Measurements from ENCODE around the gene TOMM40L.
"Not testable (repeated sequence)": the region's sequence is repeated elsewhere in the genome, so short reads cannot be mapped to it uniquely, and the experiment has no call there.

Gene TOMM40L

DNA sequence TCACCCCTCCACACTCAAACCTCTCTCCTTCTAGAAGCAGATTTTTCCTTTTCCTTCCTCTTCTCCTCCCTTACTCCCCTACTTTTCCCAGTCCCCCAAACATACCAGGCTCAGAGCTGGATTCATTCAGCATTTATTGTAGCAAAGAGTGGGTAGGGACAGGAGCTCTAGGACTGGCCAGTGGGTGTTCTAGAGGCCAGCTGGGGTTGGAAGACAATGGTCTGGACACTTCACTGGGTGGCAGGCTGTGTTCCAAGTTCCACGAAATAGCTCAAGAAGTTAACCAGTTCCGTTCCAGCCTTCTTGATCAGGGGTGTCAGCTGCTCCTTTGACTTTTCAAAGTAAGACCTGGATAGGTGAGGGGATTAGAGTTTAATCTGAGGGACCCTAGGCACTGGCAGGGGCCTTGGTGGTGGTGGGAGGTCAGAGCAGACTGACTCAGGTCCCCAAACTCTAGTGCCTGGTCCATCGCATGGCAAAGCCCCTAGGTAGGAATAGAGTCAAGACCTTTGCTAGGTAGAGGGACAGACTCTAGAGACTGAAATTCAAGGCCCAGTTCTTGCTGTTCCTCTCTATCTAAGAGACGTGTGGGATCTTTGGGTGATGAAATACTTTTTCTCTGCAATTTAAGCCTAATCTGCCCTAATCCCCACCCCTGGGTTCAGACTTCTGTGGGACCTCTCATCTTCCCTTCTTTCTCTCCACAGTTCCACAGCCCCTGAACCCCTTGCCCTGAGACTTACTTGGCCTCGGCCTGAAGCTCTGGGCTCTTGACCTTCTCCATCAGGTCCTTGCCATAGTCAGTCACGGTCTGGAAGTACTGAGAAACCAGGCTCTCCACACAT, 3.5 kb upstream of the TOMM40L start:
- DNase-seq (ENCODE audit: low read depth in 2 of 2): no peak

DNA sequence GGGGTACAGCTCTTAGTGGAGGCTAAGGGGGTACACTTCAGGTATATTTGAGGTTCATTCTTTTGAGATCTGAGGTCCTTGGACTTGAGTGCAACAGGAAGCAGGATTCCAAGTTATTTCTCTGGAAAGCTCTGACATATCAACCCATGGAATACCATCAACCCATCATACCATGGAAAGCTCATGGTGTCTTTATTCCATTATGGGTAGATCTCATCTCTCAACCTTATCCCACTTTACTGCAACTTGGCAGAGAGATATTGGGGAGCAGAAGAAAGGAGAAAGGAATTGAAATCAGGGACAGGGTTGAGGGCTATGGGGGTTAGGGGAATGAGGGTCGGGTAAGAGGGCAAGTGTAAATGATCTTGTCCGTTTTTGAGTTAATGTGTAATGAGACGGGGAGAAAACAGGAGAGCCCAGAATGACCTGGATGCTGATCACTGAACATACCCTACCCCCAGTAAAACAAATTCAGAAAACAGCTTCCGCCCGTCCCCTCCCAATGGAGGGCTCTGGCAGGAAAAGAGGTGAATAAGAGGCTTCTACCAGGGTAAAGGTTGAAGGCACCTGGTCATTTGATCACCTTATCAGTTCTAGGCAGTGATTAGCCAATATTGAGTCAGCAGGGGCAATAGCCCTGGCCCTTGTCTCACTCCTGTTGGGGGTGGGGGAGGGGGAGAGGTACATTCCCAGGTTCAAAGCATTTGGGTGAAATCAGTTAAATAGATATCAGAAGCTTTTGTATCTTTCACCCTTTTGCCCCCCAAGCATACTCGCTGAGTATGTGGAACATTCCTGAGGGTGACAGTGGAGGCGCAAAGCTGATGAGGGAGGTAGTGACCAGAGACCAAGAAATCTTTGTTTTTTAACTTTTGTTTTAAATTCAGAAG, 1.8 kb upstream of the TOMM40L start:
- DNase-seq (ENCODE audit: low read depth in 2 of 2): no peak

DNA sequence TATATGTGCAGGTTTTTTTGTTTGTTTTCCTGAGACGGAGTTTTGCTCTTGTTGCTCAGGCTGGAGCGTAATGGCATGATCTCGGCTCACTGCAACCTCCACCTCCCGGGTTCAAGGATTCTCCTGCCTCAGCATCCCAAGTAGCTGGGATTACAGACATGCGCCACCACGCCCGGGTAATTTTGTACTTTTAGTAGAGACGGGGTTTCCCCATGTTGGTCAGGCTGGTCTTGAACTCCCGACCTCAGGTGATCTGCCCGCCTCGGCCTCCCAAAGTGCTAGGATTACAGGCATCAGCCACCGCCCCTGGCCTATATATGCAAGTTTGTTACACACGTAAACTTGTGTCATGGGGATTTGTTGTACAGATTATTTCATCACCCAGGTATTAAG, 1.2 kb upstream of the TOMM40L start:
- not testable (repeated sequence) for DNase-seq (ENCODE audit: low read depth in 2 of 2)

- DNase-seq (ENCODE audit: low read depth in 2 of 2): no peak
These were observed 704 bp upstream of the TOMM40L start for GRCh38 chr1:161225178-161225533.

DNA sequence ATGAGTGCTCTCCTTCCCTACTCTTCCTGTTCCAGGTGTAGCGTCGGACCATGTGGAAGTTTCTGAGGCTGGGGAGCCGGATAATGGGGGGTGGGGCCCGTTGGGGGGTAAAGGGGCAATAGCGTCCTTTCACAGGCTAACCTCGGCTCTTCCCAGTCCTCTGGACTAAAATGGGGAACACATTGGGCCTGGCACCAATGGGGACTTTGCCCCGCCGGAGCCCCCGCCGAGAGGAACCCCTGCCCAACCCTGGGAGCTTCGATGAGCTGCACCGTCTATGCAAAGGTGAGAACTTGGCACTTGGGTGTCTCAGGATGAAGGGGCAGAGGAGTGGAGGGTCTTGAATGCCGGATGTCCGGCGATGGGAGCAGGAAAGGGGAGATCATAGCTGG, 456 bp downstream of the TOMM40L start:
- DNase-seq (ENCODE audit: low read depth in 2 of 2): no peak

DNA sequence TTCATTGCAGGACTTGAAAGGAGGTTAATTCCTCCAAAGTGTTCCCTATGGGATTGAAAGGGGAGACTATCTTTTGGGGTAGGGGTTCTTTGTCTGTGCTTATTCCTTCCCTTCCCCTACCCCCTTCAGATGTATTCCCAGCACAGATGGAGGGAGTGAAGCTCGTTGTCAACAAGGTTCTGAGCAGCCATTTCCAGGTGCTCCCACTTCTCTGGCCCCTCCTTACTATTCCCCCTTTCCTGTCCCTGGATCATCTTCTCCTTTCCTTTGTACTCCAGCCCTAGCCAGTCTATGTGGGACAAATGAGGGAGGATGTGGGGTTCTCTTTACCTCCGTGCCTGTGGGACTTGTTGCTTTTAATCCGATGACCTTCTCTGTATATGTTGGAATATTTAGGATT, 899 bp downstream of the TOMM40L start:
- DNase-seq (ENCODE audit: low read depth in 2 of 2): no peak

- peak; percentile 56 to 72 for DNase-seq (ENCODE audit: low read depth in 2 of 2)
These were observed 1.5 kb downstream of the TOMM40L start for GRCh38 chr1:161227196-161227871.

DNA sequence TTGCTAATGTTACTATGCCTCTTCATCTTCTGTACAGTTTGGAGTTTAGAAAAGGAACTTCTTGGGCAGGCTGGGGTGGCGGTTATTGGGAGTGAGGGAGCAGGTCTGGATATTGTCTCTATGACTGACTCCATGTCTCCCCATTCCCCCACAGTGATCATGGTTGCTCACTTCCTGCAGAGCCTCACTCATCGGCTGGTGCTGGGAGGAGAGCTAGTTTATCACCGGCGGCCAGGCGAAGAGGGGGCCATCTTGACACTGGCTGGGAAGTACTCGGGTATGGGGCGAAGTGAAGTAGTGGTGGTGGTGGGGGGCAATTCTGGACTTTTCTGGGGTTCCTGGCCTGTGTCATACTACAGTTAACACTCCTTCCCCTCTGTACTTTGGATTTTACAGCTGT, 2.2 kb downstream of the TOMM40L start:
- no peak for DNase-seq (ENCODE audit: low read depth in 2 of 2)

DNA sequence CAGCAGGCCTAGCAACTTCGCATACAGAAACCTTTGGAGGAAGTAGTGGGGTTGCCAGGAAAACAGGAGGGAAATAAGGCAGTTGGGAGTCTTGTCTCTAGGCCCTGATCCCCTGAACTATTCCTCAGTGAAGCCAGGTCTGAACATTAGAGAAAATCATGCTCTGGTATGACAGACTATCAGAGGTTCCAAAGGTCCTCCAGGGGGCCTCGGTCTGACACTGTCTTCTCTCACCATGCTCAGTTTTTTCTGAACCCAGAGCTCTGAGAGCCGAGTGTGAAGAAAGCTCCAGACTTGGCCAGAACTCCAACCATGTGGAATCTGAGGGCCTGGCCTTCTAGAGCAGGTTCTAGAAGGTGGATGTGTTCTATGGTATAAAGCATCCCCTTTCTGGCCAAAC, 4.0 kb downstream of the TOMM40L start:
- no peak for DNase-seq (ENCODE audit: low read depth in 2 of 2)

GRCh38 chr1:161230762-161231161, 4.9 kb downstream of the TOMM40L start:
- DNase-seq (ENCODE audit: low read depth in 2 of 2): no peak

GRCh38 chr1:161233102-161233501, 7.2 kb downstream of the TOMM40L start:
- no peak for DNase-seq (ENCODE audit: low read depth in 2 of 2)

DNA sequence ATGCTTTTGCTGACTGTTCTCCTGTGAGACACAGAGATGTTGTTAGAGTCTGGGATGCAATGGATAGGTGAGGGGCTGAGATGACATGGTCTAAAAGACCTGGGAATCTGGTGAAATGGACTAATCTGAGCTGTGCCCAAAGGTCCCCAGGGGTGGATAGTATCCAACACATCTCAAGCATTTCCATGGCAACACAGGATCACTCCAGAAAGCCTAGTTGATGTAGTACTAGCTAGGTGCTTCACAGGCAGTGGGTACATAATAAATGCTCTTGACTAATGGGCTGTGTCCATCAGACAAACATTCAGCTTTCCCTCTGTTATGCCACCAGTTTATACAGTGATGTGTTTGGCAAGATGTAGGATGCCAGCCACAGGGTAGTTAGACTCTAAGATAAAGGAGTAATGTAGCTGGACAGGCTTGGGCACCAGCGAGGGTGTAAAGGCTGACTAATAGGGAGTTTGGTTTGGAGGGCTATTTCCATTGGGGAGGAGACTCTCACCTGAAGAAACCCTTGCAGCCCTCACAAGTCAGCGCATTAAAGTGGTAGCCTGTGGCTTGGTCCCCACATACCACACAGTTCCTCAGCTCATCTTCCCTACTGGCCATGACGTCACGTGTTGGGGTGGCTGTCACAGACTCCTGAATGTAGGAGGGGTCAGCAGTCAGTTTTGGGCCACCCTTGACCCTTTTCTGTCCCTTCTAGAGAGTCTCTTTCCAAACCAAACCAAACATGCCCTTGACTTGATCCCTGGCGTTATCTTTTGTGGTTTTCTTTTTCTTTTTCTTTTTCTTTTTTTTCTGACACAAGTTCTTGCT, 10.3 kb downstream of the TOMM40L start:
- DNase-seq (ENCODE audit: low read depth in 2 of 2): no peak

DNA sequence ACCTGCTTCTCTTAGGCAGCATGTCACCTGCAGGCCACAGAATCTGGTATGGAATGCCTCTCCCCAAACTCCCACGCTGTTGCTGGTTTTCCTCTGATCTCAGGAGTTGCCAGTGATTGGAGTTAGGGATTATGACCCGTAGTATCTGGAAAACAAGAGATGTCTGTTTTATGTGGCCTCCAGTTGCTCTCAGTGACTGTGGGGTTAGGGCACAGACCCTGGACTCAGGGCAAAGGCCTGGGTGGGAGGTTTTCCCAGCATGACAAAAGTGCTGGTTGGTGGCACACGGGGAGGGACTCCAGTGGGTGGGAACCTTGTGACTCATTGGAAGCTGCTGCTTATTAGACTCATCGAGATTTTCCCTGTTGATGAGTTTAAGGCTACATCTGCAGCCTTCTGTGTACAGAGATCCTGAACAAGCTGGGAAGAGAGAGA, 12.2 kb downstream of the TOMM40L start, which contains the start of gene NR1I3:
Gene NR1I3 (minus strand): TSS at position 165 of the 435 bp plus-strand sequence. CDS start 1,638 bp downstream, outside the sequence.
- no peak for DNase-seq (ENCODE audit: low read depth in 2 of 2)

DNA sequence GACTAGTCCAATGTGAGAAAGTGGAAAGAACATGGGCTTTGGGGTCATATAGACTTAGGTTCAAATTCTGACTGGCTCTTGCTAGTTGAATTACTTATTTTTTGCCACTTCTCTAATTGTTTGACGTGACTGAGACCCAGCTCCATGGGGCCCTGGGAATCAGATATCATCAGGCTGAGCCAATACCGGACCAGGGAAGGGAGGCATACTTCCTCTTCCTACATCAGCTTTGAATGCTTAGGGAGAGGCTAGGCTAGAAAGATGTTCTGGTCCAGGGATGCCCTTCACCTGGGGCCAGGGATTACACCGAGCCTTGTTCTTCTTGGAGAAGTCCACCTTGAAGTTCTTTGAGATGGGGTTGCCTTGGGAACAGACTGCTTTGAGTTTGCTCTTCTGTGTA, 15.8 kb downstream of the TOMM40L start:
- DNase-seq (ENCODE audit: low read depth in 2 of 2): no peak

DNA sequence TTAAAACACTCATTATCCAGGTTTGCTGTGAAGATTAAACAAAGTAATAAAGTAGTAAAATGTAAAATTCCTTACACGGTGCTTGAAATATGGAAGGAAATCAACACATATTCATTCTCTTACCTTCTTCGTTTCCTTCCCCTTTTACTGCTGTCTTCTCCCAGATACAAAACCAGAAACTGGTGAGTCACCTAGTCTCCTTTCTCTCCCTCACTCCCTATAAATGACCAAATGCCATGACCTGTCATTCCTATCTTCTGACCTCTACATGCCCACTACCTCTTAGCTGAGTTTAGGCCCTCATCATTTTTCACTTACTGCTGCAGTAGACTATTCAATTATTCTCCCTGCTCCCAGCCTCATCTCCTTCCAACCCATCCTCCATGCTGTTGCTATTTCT, 16.5 kb downstream of the TOMM40L start:
- no peak for DNase-seq (ENCODE audit: low read depth in 2 of 2)

- no peak for DNase-seq (ENCODE audit: low read depth in 2 of 2)
These were observed 19.0 kb downstream of the TOMM40L start for GRCh38 chr1:161244888-161245287.

DNA sequence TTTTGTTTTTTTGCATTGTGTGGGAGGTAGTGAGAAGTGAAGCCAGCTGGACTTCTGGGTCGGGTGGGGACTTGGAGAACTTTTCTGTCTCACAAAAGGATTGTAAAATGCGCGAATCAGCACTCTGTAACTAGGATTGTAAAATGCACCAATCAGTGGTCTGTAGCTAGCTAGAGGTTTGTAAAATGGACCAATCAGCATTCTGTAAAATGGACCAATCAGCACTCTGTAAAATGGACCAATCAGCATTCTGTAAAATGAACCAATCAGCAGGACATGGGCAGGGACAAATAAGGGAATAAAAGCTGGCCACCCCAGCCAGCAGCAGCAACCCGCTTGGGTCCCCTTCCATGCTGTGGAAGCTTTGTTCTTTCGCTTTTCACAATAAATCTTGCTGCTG, 24.2 kb downstream of the TOMM40L start:
- not testable (repeated sequence) for DNase-seq (ENCODE audit: low read depth in 2 of 2)

- DNase-seq (ENCODE audit: low read depth in 2 of 2): no peak
These were observed 25.0 kb downstream of the TOMM40L start for GRCh38 chr1:161250829-161251228.

GRCh38 chr1:161251579-161251978, 25.7 kb downstream of the TOMM40L start:
- DNase-seq (ENCODE audit: low read depth in 2 of 2): no peak

DNA sequence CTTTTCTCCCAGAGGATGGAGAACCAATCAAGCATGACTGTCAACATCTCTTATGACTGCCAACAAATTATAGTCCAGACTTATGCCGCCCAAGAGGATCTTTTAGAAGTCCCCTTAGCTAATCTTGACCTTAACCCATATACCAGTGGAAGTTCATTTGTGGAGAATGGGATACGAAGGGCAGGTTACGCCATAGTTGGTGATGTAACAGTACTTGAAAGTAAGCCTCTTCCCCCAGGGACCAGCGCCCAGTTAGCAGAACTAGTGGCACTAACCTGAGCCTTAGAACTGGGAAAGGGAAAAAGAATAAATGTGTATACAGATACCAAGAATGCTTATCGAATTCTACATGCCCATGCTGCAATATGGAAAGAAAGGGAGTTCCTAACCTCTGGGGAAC, 29.4 kb downstream of the TOMM40L start:
- not testable (repeated sequence) for DNase-seq (ENCODE audit: low read depth in 2 of 2)

DNA sequence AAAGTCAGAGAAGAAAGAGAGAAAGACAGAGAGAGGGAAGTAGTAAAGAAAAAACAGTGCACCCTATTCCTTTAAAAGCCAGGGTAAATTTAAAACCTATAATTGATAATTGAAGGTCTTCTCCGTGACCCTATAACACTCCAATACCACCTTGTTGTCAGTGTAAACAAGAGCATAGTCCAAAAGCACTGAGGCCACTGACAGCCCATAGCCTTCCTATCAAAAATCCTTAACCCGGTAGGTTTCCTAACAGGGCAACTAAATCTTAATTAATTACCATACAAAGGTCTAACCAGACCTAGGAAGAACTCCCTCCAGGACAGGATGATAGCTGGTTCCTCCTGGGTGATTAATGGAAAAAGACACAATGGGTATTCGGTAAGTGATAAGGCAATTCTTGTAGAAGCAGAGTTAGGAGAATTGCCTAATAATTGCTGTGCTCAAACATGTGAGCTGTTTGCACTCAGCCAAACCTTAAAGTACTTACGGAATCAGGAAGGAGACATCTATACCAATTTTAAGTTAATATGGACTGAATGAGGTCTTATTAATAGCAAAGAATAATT, 30.2 kb downstream of the TOMM40L start:
- DNase-seq (ENCODE audit: low read depth in 2 of 2): not testable (repeated sequence)
